GM21423 (cell line): ENCODE data around the gene BMERB1.
"Not testable (repeated sequence)": the region's sequence is repeated elsewhere in the genome, so short reads cannot be mapped to it uniquely, and the experiment has no call there.

Experiments
- ATAC-seq: cut with Tn5 transposase; IDR thresholded peaks from one replicate; pipeline ENCODE4 v1.9.1; 2021; ENCODE audit warnings: mild to moderate bottlenecking, moderate library complexity; ENCODE audit not compliant: unreplicated experiment

BMERB1 gene

GRCh38 chr16:15519790-15520189 lies 85.4 kb downstream of the BMERB1 start:
- no peak for ATAC-seq

- no peak for ATAC-seq
These were observed 87.0 kb downstream of the BMERB1 start for GRCh38 chr16:15521390-15521757.

DNA sequence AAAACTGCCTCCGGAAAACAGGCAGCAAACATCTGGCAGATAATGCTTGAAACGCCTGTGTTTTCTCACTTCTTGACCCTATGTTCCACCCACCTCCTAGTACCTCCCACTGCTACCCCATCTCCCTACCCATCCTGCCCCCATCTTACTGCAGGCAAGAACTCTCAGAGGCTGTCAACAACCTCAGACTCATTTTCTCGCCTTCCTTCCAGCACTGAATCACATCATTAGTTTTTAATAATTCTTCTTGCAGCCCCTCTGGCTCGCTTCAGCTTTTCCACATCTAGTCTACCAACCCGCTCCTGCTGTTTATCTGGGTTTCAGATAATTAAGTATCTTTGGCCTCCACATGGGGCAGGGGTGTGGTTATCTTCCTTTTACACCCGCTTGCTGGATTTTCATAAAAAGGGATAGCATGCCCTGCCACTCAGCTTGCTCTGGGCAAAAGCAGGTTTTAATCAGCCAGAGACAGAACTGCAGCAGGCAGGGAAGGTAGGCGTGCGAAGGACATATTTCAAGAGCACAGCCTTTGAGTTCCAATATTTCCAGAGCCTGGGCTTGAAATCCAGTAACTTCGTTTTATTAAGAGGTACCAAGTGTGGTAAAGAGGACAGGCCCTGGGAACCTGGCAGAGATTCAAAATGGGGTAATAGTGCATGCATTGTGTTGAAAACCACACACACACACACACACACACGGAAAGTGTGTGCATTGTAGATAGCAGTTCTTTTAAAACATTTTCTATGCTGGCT lies 87.5 kb downstream of the BMERB1 start:
- ATAC-seq: no peak

- ATAC-seq: no peak
These were observed 88.7 kb downstream of the BMERB1 start for GRCh38 chr16:15523092-15523541.

DNA sequence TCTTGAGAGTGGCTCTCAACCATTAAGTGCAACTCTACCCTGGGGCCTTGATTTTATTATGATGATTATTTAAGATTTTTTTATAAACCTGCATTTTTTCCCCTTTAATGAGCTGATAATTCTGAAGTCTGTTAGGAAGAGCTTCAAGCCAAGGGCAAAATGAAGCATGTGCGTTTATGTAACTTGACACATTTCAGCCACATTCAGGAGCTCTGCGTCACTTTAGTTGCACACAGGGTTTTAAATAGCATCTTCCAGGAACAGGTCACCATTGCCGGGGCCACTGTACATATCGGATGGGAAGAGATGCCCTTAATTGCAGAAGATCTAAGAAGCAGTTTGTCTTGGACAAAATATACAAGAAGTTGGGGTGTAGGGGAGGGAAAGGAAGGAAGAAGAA lies 89.6 kb downstream of the BMERB1 start:
- ATAC-seq: no peak

- ATAC-seq: no peak
These were observed 90.6 kb downstream of the BMERB1 start for GRCh38 chr16:15524966-15525365.

DNA sequence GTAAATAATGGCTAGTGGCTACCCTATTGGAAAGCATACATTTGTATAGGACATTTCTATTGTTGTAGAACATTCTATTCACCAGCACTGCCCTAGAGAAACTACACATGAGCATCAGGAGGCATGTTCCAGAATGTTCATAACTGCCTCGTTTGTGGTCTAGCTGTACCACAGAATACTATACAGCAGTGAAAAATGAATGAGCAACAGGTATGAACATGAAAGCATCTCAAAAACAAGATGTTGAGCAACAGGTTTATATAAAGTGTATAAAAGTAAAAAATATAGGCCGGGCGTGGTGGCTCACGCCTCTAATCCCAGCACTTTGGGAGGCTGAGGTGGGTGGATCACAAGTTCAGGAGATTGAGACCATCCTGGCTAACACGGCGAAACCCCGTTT lies 91.7 kb downstream of the BMERB1 start:
- ATAC-seq: no peak

DNA sequence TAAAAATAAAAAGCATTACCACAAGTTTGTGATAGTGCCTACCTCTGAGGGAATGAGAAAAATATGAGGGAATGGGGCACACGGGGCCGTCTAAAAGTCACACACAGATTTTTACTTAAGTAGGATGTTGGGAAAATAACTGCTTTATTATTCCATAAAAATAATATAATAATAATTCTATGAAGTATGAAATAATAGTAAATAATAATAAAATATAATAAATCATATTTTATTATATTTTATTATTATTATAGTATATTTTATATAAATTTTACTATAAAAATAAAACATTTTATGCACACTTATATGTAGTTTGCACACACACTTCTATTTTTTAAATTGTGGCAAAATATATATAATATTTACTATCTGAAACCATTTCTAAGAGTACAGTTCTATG lies 92.3 kb downstream of the BMERB1 start:
- no peak for ATAC-seq

DNA sequence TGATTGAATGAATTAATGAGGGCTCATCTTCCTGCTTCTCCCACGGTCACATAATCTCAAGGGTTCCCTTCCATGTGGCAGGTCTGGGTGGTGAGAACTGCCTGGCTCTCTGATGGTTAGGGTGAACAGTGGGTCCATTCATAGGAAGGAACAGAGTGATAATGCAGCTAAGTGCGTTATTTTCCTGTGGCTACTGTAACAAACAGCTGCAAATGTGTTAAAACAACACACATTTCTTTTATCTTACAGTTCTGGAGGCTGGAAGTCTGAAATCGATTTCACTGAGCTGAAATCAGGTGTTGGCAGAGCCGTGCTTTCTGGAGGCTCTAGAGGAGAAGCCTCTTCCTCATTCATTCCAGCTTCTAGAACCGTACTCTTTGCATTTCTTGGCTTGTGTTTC lies 95.3 kb downstream of the BMERB1 start:
- ATAC-seq: no peak

DNA sequence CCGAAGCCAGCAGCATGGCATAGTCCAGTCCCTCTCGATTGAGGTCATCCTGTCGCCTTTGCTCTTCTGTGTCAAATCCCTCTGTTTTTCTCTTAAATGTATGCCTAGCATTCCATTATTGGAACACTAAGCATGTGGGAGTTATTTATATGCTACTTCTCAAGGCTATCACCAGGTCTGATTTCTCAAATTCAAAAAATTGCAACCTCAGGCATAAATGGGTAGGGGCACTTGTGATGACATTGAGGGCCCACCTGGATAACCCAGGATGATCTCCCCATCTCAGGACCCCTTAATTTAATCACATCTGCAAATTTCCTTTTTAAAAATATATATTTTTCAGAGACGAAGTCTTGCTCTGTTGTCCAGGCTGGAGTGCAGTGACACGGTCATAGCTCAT lies 95.7 kb downstream of the BMERB1 start:
- ATAC-seq: no peak

- ATAC-seq: no peak
These were observed 98.4 kb downstream of the BMERB1 start for GRCh38 chr16:15532825-15533224.

DNA sequence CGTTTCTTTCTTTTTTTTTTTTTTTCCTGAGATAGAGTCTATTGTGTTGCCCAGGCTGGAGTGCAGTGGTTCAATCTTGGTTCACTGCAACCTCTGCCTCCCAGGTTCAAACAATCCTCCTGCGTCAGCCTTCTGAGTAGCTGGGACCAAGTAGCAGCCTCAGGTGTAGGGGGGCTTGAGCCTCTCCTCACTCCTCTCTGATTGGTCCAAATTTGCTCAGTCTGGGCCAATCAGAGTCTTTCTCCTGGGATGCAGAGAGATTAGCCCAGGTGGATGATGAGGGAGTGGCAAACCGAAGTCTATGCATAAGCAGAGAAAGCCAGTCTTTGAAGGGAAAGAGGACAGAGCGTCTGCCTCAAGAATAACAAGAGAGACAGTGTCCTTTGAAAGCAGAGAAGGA lies 99.0 kb downstream of the BMERB1 start:
- ATAC-seq: no peak

DNA sequence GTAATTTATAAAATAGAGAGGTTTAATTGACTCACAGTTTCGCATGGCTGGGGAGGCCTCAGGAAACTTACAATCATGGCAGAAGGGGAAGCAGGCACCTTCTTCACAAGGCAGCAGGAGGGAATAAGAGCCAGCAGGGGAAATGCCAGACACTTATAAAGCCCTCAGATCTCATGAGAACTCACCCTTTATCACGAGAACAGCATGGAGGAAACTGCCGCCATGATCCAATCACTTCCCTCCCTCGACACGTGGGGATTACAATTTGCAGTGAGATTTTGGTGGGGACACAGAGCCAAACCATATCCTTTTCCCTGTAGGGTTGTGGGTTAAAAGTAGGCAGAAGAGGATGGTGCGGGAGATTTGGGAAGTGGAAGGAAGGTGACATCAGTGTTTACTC lies 101.4 kb downstream of the BMERB1 start:
- no peak for ATAC-seq

- no peak for ATAC-seq
These were observed 102.5 kb downstream of the BMERB1 start for GRCh38 chr16:15536843-15537242.

GRCh38 chr16:15538507-15538906 lies 104.1 kb downstream of the BMERB1 start:
- no peak for ATAC-seq

DNA sequence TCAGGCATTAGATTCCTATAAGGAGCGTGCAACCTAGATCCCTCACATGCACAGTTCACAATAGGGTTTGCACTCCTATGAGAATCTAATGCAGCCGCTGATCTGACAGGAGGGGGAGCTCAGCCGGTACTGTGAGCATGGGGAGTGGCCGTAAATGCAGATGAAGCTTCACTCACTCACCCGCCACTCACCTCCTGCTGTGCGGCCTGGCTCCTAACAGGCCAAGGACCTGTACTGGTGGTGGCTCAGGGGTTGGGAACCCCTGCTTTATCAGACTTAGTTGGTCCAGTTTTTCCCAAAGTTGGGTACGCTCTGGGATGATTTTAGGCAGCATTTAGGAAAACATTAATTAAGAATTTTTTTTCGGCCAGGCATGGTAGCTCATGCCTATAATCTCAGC lies 104.8 kb downstream of the BMERB1 start:
- ATAC-seq: no peak

DNA sequence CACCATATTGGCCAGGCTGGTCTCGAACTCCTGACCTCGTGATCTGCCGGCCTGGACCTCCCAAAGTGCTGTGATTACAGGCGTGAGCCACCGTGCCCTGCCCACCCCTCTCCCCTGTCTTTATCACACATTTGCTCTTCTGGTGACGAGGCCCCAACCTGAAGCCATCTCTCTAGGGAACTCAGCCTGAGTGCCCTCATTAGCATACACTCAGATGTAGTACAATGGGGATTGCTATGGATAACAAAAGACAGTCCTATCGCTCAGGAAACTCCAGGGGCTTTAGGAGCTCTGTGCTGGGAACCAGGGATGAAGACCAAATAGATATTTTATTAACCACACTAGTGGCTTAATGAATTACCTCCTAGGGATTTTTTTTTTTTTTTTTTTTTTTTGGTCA lies 107.9 kb downstream of the BMERB1 start:
- no peak for ATAC-seq

DNA sequence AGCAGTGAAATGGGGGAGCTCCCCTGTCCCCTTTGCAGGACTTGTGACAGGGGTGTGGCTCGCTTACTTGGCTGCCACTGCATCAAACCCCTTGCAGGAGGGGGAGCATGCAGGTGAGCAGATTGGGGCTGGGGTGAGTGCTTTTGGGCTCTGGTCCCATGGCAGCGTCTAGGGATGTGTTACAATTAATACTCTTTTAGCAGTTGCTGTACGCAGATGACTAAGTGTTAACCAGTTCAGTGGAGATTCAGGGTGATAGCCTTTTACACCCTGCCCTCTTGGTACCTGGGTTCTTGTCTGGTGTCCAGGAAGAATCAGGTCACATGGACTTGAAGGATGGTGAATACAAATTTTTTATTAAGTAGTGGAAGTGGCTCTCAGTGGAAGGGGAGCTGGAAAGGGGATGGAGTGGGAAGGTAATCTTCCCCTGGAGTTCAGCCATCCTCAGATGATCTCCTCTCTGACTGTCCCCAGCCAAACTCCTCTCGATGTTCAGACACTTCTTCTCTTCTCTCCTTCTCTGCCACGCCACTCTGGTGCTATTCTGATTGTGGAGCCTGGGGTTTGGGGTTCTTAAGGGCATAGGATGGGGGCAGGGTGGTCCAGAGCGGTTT lies 108.5 kb downstream of the BMERB1 start:
- no peak for ATAC-seq

DNA sequence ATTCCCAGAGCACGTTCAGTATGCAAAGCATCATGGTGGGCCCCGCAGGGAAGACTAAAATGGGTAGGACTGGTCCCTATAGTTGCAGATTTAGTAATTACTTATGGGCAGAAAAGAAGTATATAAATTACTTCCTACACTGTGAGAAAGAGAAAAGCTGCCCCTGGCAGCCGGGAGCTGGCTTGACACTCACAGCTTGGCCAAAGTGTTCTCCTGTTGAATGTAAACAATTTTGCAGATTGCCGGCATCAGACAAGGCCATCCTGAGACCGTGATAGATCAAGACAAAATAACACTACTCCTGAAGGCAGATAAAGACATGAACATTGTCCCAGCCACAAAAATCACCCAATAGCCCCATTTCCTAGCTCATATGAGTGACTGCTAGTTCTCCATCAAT lies 110.0 kb downstream of the BMERB1 start:
- no peak for ATAC-seq

- no peak for ATAC-seq
These were observed 111.2 kb downstream of the BMERB1 start for GRCh38 chr16:15545544-15545943.

- not testable (repeated sequence) for ATAC-seq
These were observed 112.8 kb downstream of the BMERB1 start for GRCh38 chr16:15547072-15547767.

DNA sequence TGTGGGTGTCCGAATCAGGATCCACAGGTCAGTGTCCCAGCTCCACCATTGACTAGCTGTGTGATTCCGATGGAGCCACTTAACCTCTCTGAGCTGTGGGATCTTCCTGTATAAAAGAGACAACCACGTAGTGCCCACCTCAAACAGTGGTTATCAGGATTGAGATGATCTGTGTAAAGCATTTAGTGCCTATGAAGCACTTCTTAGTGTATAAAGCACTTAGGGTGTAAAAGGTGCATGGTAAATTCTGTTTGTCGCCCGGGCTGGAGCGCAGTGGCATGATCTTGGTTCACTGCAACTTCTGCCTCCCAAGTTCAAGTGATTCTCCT lies 113.3 kb downstream of the BMERB1 start:
- no peak for ATAC-seq
